SK-N-SH (cell line): Measurements from ENCODE around the gene RPP14. TPM values are rescaled to one million over a fixed set of nuclear protein-coding genes. Genes with fewer than 3 reads are reported as not detected.

Experiments
- CTCF ChIA-PET: fragments of 300-600, 350-600 bp; formaldehyde crosslinking; extraction: SDS; loops from one replicate; lab custom pipeline; 2021; lab: Yijun Ruan, JAX
- POLR2A ChIA-PET: fragments of 350-600 bp; sonication (Branson Sonifier 250); formaldehyde crosslinking; extraction: SDS; loops from one replicate; lab custom pipeline; 2020; ENCODE audit warnings: antibody characterized with exemption, inconsistent platforms; lab: Yijun Ruan, JAX
- DNase-seq: peaks from one replicate; pipeline ENCODE4 v3.0.0; 2012
- H2AFZ ChIP-seq: fragments of 200-600 bp; sonication (generic); 2 replicates; pipeline ENCODE4 v1.8.1; 2016; ENCODE audit warnings: antibody characterized with exemption, mild to moderate bottlenecking, low read depth
- H3F3A ChIP-seq: fragments of 200-600 bp; sonication (generic); replicated peaks from 2 replicates; pipeline ENCODE3; 2016; ENCODE audit warnings: antibody characterized with exemption, mild to moderate bottlenecking; ENCODE audit not compliant: insufficient read depth
- H3K27ac ChIP-seq, 2 experiments: fragments of 200-500 bp in 1 of 2; fragments of 200-600 bp in 1 of 2; sonication (Bioruptor generic) in 1 of 2; sonication (generic), shearing (Covaris generic) in 1 of 2; 2 replicates each; pipeline versions ENCODE4 v1.5.1 to v1.6.1; 2014 to 2016; ENCODE audit warnings: low read depth in 2 of 2, inconsistent platforms in 1 of 2, low read length in 1 of 2, mild to moderate bottlenecking in 1 of 2, mixed read lengths in 1 of 2
- H3K27me3 ChIP-seq: fragments of 200-600 bp; sonication (generic), shearing (Covaris generic); 2 replicates; pipeline ENCODE4 v1.6.1; 2016; ENCODE audit warnings: mixed run types; ENCODE audit not compliant: insufficient read depth
- H3K36me3 ChIP-seq, 2 experiments: fragments of 200-500 bp in 1 of 2; fragments of 200-600 bp in 1 of 2; sonication (Bioruptor generic) in 1 of 2; sonication (generic) in 1 of 2; replicated peaks in 1 of 2; 2 replicates each; pipeline versions ENCODE3 to v1.5.1; 2014 to 2016; ENCODE audit warnings: low read length in 1 of 2, mild to moderate bottlenecking in 1 of 2; ENCODE audit not compliant: insufficient read depth in 2 of 2, control insufficient read depth in 1 of 2
- H3K4me1 ChIP-seq, 2 experiments: fragments of 200-500 bp in 1 of 2; fragments of 200-600 bp in 1 of 2; sonication (Bioruptor generic) in 1 of 2; sonication (generic), shearing (Covaris generic) in 1 of 2; 2 replicates each; pipeline versions ENCODE4 v1.5.1 to v1.6.1; 2014 to 2016; ENCODE audit warnings: low read depth in 1 of 2, low read length in 1 of 2, mixed run types in 1 of 2; ENCODE audit not compliant: insufficient read depth in 2 of 2, control insufficient read depth in 1 of 2
- H3K4me2 ChIP-seq: fragments of 200-600 bp; sonication (generic), shearing (Covaris generic); 2 replicates; pipeline ENCODE4 v1.6.1; 2017; ENCODE audit warnings: mixed run types
- H3K4me3 ChIP-seq, 2 experiments: fragments of 200-500 bp in 1 of 2; fragments of 200-600 bp in 1 of 2; sonication (Bioruptor generic) in 1 of 2; sonication (generic), shearing (Covaris generic) in 1 of 2; 2 replicates each; pipeline versions ENCODE4 v1.5.1 to v1.8.1; 2014 to 2016; ENCODE audit warnings: low read depth in 2 of 2, inconsistent platforms in 1 of 2, low read length in 1 of 2, mild to moderate bottlenecking in 1 of 2, mixed read lengths in 1 of 2, moderate library complexity in 1 of 2
- H3K79me2 ChIP-seq: fragments of 200-600 bp; sonication (generic); 2 replicates; pipeline ENCODE4 v1.8.1; 2017; ENCODE audit warnings: mild to moderate bottlenecking; ENCODE audit not compliant: insufficient read depth
- H3K9ac ChIP-seq: fragments of 200-600 bp; sonication (generic); 2 replicates; pipeline ENCODE4 v1.6.1; 2017; ENCODE audit warnings: mixed run types
- H3K9me2 ChIP-seq: fragments of 200-600 bp; sonication (generic); 2 replicates; pipeline ENCODE4 v1.6.1; 2017; ENCODE audit warnings: mixed run types
- H3K9me3 ChIP-seq: fragments of 200-600 bp; sonication (generic); 2 replicates; pipeline ENCODE4 v1.6.1; 2017; ENCODE audit warnings: mixed run types, mild to moderate bottlenecking, moderate library complexity
- H4K20me1 ChIP-seq: fragments of 200-600 bp; sonication (generic); 2 replicates; pipeline ENCODE4 v1.6.1; 2017; ENCODE audit warnings: mild to moderate bottlenecking, mixed run types; ENCODE audit not compliant: insufficient read depth
- EP300 ChIP-seq, 2 experiments: IDR thresholded peaks; 2 replicates each; pipeline versions ENCODE4 v1.4.0 to v1.6.1; 2012; ENCODE audit warnings: borderline replicate concordance in 1 of 2, low read depth in 1 of 2, low read length in 1 of 2
- EZH2phosphoT487 ChIP-seq: fragments of 200-600 bp; sonication (generic); IDR thresholded peaks from 2 replicates; pipeline ENCODE4 v1.6.1; 2017; ENCODE audit warnings: low read depth, mixed run types, mild to moderate bottlenecking, antibody characterized with exemption, moderate library complexity, borderline replicate concordance
- FOXM1 ChIP-seq: IDR thresholded peaks from 2 replicates; pipeline ENCODE4 v1.4.0; 2012; ENCODE audit warnings: low read depth, mild to moderate bottlenecking
- GATA2 ChIP-seq: sonication (generic); formaldehyde crosslinking; IDR thresholded peaks from 2 replicates; pipeline ENCODE4 v1.5.0; 2020; ENCODE audit warnings: mild to moderate bottlenecking, missing genetic modification reagents
- MXI1 ChIP-seq: IDR thresholded peaks from 2 replicates; pipeline ENCODE4 v1.6.1; 2012; ENCODE audit warnings: mild to moderate bottlenecking, low read depth, low read length, improper control_type of control experiment
- POLR2AphosphoS5 ChIP-seq: IDR thresholded peaks from 2 replicates; pipeline ENCODE4 v1.6.1; 2012; ENCODE audit warnings: low read depth, low read length
- YY1 ChIP-seq: IDR thresholded peaks from 2 replicates; pipeline ENCODE4 v1.4.0; 2012; ENCODE audit warnings: low read depth, mild to moderate bottlenecking
- WGBS: methylation state at CpG from one replicate; pipeline ENCODE4 v1.1.6; 2017; ENCODE audit warnings: low lambda C conversion rate; 5-methylcytosine and 5-hydroxymethylcytosine counted together
- polyA plus RNA-seq, 3 experiments: library from polyadenylated mRNA; depleted of rRNA; stranded (reverse); fragments of >200 nt; gene quantifications; 2 replicates each; pipeline ENCODE4 v1.2.3, GENCODE V29; 2012
- TF ChIP-seq, protein P1 (sequence below): IDR thresholded peaks from 2 replicates; pipeline ENCODE4 v1.6.1; 2012; ENCODE audit warnings: mild to moderate bottlenecking, low read depth, low read length, moderate library complexity
- TF ChIP-seq, protein P2 (sequence below): fragments of 150-350 bp; IDR thresholded peaks from 2 replicates; pipeline ENCODE4 v1.6.1; 2016; ENCODE audit warnings: mild to moderate bottlenecking, low read depth, low read length

RPP14 gene
- polyA plus RNA-seq, 1 of the 3 experiments (the other 2 are of a cell fraction) = 8.3 TPM

DNA sequence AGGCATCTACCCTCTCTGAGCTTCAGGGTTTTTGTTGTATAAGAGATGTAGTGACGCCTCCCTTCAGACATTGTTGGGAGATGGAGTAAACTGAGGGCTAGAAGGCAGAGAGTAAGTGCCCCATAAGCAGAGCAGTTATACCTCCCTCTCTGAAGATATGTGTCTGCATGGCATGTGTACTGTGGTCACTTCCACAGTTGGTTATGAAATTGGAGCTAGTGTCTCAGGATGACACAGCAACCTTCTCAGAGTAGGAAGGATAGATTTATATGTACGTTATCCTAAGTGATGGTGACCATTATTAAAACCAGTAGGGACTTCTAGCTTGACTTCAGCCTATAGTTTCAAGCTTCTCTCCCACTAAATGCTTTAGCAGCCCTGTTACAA, 44.6 kb downstream of the RPP14 start:
- TF ChIP-seq EP300 (IDR thresholded peaks at IDR 0.05; ENCODE audit: borderline replicate concordance in 1 of 2, low read depth in 1 of 2, low read length in 1 of 2) = no peak
- TF ChIP-seq, all 33 proteins: peak for 0
- H3K9me2 ChIP-seq = no peaks in the 10 kb centered on the region
- H2AFZ ChIP-seq = no peak overlapping the region
- no peaks in the 10 kb centered on the region for H3K27me3 ChIP-seq
- H3K4me1 ChIP-seq = peaks cover 0 to 4% of the 10 kb centered on the region in 2 experiments; a peak in 1 of 4 replicates
- no peaks in the 10 kb centered on the region for H3F3A ChIP-seq
- DNase-seq = no peak
- CTCF ChIA-PET = interaction anchor here (0.6 to 2.4 kb wide), 7 partner anchors 8 to 267 kb away, joined by 3 to 10 read pairs (median 7); partner anchors contain the start of genes HTD2, PXK and RPP14
- H3K79me2 ChIP-seq = peaks cover 11% of the 10 kb centered on the region
- WGBS = 94% methylated on average over 2 of the region's 2 CpGs
- H3K4me3 ChIP-seq = no peak overlapping the region
- no peak overlapping the region for H3K4me2 ChIP-seq
- no peaks in the 10 kb centered on the region for H4K20me1 ChIP-seq
- no peak overlapping the region for H3K9ac ChIP-seq
- POLR2A ChIA-PET = no interaction called here
- no peak overlapping the region for H3K27ac ChIP-seq
- no peaks in the 10 kb centered on the region for H3K9me3 ChIP-seq
- no peaks in the 10 kb centered on the region for H3K36me3 ChIP-seq

DNA sequence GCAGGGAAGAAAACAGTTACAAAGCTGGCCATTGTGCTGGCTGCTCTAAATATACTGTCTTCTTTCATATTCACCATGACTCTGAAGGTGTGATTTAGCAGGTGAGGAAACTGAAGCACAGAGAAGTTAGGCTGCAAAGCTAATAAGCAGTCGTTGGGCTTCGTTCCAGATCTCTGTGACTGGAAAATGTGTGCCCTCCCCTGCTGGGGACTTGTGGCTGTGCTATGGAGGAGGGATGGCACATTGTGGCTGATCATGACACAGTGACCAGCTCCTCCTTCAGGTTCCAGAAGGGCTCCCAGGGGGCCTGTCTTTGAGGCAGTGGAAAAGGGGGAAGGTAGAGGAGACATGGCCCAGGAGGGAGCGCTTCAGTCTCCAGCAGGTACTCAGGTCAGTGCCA, 45.9 kb downstream of the RPP14 start:
- Histone ChIP-seq H4K20me1 (no peaks in the 10 kb centered on the region), H3K9ac (no peak overlapping the region), H3K27me3 (no peaks in the 10 kb centered on the region), H3K4me1 (peaks cover 0 to 7% of the 10 kb centered on the region in 2 experiments; a peak in 1 of 4 replicates), H3K4me2 (no peak overlapping the region), H2AFZ (no peak overlapping the region), H3F3A (no peaks in the 10 kb centered on the region), H3K9me3 (no peaks in the 10 kb centered on the region), H3K9me2 (no peaks in the 10 kb centered on the region), H3K79me2 (peaks cover 8% of the 10 kb centered on the region), H3K4me3 (no peak overlapping the region), H3K27ac (no peak overlapping the region), H3K36me3 (no peaks in the 10 kb centered on the region)
- CTCF ChIA-PET = interaction anchor here (0.6 to 1.7 kb wide), 4 partner anchors 13 to 552 kb away, joined by 3 to 5 read pairs (median 3); partner anchors contain the start of gene KCTD6
- 75% methylated on average over 3 of the region's 3 CpGs for WGBS
- TF ChIP-seq EZH2phosphoT487 (no peak), MXI1 (no peak), FOXM1 (no peak), GATA2 (CRISPR knock-in tag) (no peak), POLR2AphosphoS5 (no peak)
- POLR2A ChIA-PET = no interaction called here
- peak; percentile 45 for DNase-seq

DNA sequence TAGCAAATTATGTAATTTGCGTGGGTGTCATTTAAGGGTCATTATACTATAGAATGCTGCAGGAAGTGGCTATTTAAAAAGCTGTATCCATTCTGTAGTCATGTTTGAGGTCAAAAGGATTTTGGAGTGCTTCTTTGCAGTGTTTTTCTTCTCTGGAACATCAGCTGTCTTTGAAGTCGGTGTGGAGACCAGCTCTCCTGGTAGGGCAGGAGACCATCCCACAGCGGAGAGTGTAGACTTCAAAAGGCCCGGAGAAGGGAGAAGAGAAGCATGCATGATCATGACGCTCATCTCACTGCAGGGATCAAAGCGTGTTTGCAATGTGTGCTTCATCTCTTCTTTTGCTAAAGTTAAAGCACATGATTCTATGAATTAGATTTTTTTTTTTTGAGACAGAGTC, 46.6 kb downstream of the RPP14 start:
- Histone ChIP-seq H3K27me3 (no peaks in the 10 kb centered on the region), H3K9me3 (no peaks in the 10 kb centered on the region), H3K4me1 (peaks cover 0 to 7% of the 10 kb centered on the region in 2 experiments; a peak in 1 of 4 replicates), H3K36me3 (no peaks in the 10 kb centered on the region)
- DNase-seq = no peak
- CTCF ChIA-PET = interaction anchor here (1.0 to 1.7 kb wide), 2 partner anchors 63 to 139 kb away, joined by 3 to 5 read pairs; partner anchors contain the start of gene KCTD6
- no peak for TF ChIP-seq GATA2 (CRISPR knock-in tag)
- TF ChIP-seq, protein P1, sequence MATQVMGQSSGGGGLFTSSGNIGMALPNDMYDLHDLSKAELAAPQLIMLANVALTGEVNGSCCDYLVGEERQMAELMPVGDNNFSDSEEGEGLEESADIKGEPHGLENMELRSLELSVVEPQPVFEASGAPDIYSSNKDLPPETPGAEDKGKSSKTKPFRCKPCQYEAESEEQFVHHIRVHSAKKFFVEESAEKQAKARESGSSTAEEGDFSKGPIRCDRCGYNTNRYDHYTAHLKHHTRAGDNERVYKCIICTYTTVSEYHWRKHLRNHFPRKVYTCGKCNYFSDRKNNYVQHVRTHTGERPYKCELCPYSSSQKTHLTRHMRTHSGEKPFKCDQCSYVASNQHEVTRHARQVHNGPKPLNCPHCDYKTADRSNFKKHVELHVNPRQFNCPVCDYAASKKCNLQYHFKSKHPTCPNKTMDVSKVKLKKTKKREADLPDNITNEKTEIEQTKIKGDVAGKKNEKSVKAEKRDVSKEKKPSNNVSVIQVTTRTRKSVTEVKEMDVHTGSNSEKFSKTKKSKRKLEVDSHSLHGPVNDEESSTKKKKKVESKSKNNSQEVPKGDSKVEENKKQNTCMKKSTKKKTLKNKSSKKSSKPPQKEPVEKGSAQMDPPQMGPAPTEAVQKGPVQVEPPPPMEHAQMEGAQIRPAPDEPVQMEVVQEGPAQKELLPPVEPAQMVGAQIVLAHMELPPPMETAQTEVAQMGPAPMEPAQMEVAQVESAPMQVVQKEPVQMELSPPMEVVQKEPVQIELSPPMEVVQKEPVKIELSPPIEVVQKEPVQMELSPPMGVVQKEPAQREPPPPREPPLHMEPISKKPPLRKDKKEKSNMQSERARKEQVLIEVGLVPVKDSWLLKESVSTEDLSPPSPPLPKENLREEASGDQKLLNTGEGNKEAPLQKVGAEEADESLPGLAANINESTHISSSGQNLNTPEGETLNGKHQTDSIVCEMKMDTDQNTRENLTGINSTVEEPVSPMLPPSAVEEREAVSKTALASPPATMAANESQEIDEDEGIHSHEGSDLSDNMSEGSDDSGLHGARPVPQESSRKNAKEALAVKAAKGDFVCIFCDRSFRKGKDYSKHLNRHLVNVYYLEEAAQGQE = no peak
- TF ChIP-seq YY1 = no peak
- TF ChIP-seq FOXM1 = no peak
- TF ChIP-seq, protein P2, sequence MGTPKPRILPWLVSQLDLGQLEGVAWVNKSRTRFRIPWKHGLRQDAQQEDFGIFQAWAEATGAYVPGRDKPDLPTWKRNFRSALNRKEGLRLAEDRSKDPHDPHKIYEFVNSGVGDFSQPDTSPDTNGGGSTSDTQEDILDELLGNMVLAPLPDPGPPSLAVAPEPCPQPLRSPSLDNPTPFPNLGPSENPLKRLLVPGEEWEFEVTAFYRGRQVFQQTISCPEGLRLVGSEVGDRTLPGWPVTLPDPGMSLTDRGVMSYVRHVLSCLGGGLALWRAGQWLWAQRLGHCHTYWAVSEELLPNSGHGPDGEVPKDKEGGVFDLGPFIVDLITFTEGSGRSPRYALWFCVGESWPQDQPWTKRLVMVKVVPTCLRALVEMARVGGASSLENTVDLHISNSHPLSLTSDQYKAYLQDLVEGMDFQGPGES = no peak
- TF ChIP-seq, all 33 proteins: peak for 0
- 94% methylated on average over 6 of the region's 6 CpGs for WGBS
- Histone ChIP-seq H3K4me3 (no peak overlapping the region), H2AFZ (no peak overlapping the region), H3F3A (no peaks in the 10 kb centered on the region), H3K4me2 (no peak overlapping the region), H3K79me2 (peaks cover 6% of the 10 kb centered on the region), H4K20me1 (no peaks in the 10 kb centered on the region), H3K9ac (no peak overlapping the region), H3K27ac (no peak overlapping the region), H3K9me2 (no peaks in the 10 kb centered on the region)
- POLR2A ChIA-PET = no interaction called here
